GM18870 (cell line): ENCODE measurements around the gene DYNLL2.
A peak's percentile ranks its signal among the peaks of the same experiment; 100 is the strongest.
"Not testable (repeated sequence)": the region's sequence is repeated elsewhere in the genome, so short reads cannot be mapped to it uniquely, and the experiment has no call there.

ENCODE experiments used
- ATAC-seq: cut with Tn5 transposase; IDR thresholded peaks from one replicate; pipeline ENCODE4 v1.9.1; 2021; ENCODE audit warnings: moderate library complexity; ENCODE audit not compliant: unreplicated experiment

The DYNLL2 gene

DNA sequence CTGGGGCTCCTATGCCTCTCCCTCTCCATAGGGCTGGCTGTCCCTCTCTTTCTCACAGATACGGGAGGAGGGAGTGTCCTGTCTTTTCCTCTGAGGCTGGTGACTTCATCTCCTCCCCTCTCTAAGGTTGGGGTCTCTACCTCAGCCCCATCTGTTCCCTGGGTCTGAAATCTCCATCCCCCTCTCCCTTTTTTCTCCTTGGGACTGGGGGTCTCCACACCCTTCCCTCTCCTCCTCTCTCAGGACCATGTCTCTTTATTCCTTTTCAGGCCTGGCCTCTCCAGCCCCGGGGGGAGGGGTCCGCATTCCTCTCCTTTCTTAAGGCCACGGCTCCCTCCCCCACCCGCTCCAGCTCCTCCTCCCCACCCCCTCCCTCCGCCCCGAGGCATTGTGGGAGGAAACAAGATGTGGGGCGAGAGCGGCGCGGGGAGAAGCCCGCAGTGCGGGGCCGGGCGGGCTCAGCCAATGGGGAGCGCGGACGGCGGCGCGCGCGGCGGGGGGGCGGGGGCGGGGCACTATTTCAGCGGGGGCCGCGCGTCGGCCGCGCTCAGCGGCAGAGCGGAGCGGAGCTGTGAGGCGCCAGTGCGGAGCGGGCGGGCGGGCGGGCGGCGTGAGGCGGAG, at the start of gene DYNLL2:
Gene DYNLL2, plus strand, starts transcription at position 550 of the 621 bp plus-strand sequence. CDS start 3,672 bp downstream, outside the sequence.
- peak; percentile 38 for ATAC-seq

- no peak for ATAC-seq
Observed at GRCh38 chr17:58039975-58040374, 43.2 kb upstream of the DYNLL2 start.

- ATAC-seq: no peak
Observed at GRCh38 chr17:58040386-58040785, 42.8 kb upstream of the DYNLL2 start.

- no peak for ATAC-seq
Observed at GRCh38 chr17:58041161-58041560, 42.1 kb upstream of the DYNLL2 start.

DNA sequence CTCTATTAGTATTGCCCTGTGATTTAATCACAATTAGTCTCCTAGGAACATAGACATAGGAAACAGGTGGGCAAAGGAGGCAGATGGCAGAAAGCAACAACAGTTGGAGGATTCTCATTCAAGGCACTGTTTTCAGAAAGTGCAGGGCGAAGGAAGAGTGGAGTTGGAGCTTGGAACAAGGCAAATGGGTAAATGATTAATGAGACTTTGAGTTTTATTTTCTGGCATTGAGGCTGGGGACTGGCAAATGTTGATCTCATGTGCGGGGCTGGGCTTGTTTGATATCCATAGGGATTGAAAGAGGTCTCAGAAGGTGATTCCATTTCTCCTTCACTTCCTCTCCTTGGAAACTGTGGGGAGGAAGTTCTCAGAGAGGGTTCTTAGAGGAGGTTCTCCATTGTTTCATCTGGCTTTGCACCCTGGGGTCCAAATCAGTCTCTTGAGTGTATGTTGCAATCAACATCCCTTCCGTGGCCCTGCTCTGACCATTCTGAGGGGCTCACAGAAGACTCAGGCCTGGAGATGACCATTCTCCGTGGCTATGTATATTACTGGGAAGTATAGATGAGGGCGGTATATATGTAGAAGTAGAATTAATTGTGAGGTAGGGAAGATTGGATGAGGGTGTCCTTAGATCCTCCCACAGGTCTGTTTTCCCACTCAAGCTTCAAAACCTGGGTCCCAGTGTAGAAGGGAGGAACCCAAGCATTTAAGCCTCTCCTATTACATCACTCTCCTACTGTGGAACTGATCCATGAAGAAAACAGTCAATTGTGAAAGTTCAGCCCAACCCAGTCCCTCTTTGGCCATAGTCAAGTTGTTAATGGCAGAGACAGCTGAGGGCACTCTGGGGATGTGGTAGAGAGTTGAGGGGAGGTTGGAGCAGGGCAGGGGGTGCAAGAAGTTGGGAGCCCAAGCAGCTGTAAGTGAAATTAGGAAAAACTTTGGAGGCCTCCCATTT, 39.7 kb upstream of the DYNLL2 start:
- no peak for ATAC-seq

DNA sequence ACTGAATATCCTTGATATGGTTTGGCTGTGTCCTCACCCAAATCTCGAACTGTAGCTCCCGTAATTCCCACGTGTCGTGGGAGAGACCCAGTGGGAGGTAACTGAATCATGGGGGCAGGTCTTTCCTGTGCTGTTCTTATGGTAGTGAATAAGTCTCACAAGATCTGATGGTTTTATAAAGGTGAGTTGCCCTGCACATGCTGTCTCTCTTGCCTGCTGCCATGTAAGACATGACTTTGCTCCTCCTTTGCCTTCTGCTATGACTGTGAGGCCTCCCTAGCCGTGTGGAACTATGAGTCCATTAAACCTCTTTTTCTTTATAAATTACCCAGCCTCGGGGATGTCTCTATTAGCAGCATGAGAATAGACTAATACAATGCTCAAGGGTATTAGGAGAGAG, 39.0 kb upstream of the DYNLL2 start:
- ATAC-seq: not testable (repeated sequence)

GRCh38 chr17:58046239-58047094, 36.8 kb upstream of the DYNLL2 start:
- no peak for ATAC-seq

GRCh38 chr17:58047376-58048150, 35.7 kb upstream of the DYNLL2 start:
- ATAC-seq: no peak

GRCh38 chr17:58049533-58049932, 33.7 kb upstream of the DYNLL2 start:
- no peak for ATAC-seq

DNA sequence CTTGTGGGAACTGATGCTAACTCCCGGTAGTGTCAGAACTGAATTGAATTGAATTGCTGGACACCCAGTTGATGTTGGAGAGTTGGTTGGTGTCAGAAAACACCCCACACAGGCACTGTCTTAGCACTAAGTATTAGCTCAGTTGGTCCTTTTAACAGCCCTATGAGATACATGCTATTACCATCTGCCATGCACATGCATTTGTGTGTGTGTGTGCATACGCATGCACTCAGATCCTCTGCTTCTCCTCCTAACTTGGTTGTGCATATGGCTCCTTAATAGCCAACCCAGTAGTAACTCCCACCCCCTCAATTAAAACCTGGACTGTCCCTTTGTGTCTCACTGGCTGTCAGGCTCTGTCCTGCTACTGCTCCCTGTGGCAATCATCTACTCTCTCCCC, 32.3 kb upstream of the DYNLL2 start:
- ATAC-seq: no peak

DNA sequence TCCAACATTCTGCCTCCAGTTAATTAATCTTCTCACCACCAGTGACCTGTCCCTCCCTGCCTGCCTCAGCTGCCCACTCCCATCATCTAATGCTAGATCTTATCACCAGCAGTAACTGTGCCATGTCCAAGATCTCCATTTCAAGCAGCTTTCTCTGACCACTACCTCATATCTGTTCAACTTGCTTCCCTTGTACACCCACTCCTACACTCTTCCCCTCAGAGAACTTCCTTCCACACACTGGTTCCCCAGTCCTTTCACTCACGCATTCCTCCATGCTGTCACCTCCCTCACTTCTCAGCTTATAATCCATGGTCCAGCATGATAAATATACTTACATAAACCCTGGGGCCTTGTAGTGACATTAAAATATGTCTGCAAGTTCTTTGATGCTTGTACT, 31.8 kb upstream of the DYNLL2 start:
- no peak for ATAC-seq

DNA sequence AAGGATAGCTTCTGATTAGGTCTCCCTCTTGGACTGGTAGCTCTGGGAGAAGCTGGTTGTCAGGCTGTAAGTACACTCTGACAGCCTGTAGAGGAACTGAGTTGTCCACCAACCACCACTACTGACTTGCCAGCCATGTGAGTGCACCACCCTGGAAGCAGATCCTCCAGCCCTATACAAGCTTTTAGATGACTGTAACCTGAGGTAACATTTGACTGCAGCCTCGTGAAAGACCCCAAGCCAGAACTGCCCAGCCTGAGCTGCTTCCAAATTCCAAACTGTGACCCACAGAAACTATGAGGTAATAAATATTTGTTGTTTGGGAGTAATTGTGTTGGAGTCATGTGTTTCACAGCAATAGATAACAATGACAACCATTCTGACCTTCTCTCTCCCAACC, 30.8 kb upstream of the DYNLL2 start:
- ATAC-seq: no peak

GRCh38 chr17:58052945-58053715, 30.1 kb upstream of the DYNLL2 start:
- ATAC-seq: no peak

GRCh38 chr17:58054641-58055040, 28.6 kb upstream of the DYNLL2 start:
- no peak for ATAC-seq

- no peak for ATAC-seq
Observed at GRCh38 chr17:58056476-58056875, 26.7 kb upstream of the DYNLL2 start.

DNA sequence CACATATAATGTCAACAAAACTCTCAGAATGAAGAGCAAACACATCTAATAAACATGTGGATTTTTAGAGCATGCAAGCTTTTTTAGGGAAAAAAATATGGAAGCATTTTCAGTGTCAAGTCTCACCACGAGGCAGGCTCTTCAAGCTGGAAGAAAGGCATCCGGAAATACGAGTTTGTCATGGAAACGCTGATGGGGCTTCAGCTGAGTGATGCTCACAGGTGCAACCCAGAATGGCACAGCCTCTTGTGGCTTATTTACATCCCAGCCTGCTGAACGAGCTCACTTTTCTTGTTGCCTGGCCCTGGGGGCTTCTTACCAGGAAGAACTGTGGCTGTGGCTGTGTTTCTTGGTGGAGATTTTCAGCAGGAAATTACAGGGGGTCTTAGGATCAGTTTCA, 24.1 kb upstream of the DYNLL2 start:
- ATAC-seq: no peak

DNA sequence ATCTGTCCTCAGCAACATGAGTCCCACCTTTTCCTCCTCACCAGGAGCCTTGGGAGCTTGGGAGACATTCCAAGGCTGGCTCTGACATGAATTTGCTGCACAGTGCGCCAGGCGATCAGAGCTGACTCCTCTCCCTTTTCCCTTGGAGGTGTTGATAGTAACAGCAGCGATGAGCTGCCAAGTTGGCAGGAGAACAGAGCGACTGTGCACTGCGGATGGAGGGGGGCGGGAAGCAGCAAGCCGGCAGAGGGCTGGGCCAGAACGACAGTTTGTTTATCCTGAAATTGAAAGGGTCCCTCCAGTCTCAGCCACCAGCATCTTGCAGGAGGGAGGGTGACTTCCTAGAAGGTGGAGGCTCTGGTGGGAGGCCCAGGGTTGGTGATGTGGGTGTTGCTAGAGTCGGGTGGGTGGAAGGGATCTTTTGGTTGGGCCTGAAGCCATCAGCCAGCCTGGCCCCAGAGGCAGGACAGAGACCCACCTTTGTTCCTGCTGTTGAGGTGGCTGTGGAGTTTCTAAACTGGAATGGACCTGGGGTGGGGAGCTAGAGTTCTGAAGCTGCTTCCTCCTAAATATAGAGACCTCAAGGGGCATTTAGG, 22.5 kb upstream of the DYNLL2 start:
- ATAC-seq: no peak

- no peak for ATAC-seq
Observed at GRCh38 chr17:58061672-58062071, 21.5 kb upstream of the DYNLL2 start.

DNA sequence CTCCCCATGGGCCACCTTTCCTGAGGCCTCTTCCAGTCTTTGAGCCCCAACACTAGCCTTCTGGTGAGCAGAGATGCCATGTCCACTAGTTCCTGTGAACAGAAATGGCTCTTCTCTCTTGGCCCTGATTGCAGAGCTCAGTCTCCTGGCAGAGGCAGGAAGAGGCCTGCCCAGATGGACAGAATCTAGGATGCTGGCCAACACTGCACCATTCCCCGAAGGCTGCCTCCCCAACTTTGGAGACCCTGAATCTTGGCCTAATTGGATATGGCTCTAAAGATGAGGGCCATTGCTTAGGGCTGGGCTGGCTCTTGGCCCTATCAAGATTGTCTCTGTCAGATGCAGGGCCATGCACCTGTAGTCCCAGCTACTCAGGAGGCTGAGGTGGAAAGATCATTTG, 18.0 kb upstream of the DYNLL2 start:
- ATAC-seq: no peak
